CD4-positive, alpha-beta T cell (primary cell): Measurements from ENCODE around the gene SERPING1. TPM values are rescaled to one million over a fixed set of nuclear protein-coding genes. Genes with fewer than 3 reads are reported as not detected.

Experiments used
- ATAC-seq: fragments of 200-7000 bp; cut with Tn5 transposase; one replicate; pipeline ENCODE4 v1.10.0; 2022; ENCODE audit warnings: mild to moderate bottlenecking; ENCODE audit not compliant: poor library complexity
- CTCF ChIA-PET: fragments of 350-600 bp; sonication (Branson Sonifier 250); formaldehyde crosslinking; loops from one replicate; lab custom pipeline; 2021; ENCODE audit warnings: antibody characterized with exemption, inconsistent platforms; lab: Charles Lee
- POLR2A ChIA-PET: fragments of 350-600 bp; sonication (Branson Sonifier 250); formaldehyde crosslinking; loops from one replicate; lab custom pipeline; 2021; ENCODE audit warnings: antibody characterized with exemption, inconsistent platforms; lab: Charles Lee
- DNase-seq, 14 experiments: peaks; one replicate each; pipeline ENCODE4 v3.0.0-alpha.2; 2013 to 2020; ENCODE audit warnings: mixed read lengths in 2 of 14
- H3K27ac ChIP-seq, 2 donors: one replicate each; pipeline versions ENCODE4 v1.5.1 to v1.7.0; 2013; ENCODE audit warnings: low read length in 2 of 2, low read depth in 1 of 2, mild to moderate bottlenecking in 1 of 2
- H3K27me3 ChIP-seq, 2 experiments: 1 replicate in 1 of 2; 2 replicates in 1 of 2; pipeline versions ENCODE4 v1.6.1 to v1.7.0; 2013; ENCODE audit warnings: low read length in 2 of 2, control low read depth in 1 of 2, mild to moderate bottlenecking in 1 of 2, moderate library complexity in 1 of 2; ENCODE audit not compliant: insufficient read depth in 2 of 2, control insufficient read depth in 1 of 2
- H3K36me3 ChIP-seq: one replicate; pipeline ENCODE4 v1.6.1; 2013; ENCODE audit warnings: low read length, control low read depth; ENCODE audit not compliant: insufficient read depth
- H3K4me1 ChIP-seq: one replicate; pipeline ENCODE4 v1.6.1; 2013; ENCODE audit warnings: low read length, control low read depth; ENCODE audit not compliant: insufficient read depth
- H3K4me3 ChIP-seq: one replicate; pipeline ENCODE4 v1.5.1; 2013; ENCODE audit warnings: mild to moderate bottlenecking, low read length, moderate library complexity
- H3K9me3 ChIP-seq, 2 experiments: 1 replicate in 1 of 2; 2 replicates in 1 of 2; pipeline versions ENCODE4 v1.6.1 to v1.7.0; 2013; ENCODE audit warnings: low read length in 2 of 2, mild to moderate bottlenecking in 2 of 2, control low read depth in 1 of 2, moderate library complexity in 1 of 2; ENCODE audit not compliant: control insufficient read depth in 1 of 2, insufficient read depth in 1 of 2
- H3K27ac Mint-ChIP-seq: one replicate; pipeline ENCODE4 v1.8.0; 2020; ENCODE audit warnings: mixed read lengths
- H3K27me3 Mint-ChIP-seq: one replicate; pipeline ENCODE4 v1.8.0; 2021; ENCODE audit warnings: mixed read lengths
- H3K36me3 Mint-ChIP-seq: one replicate; pipeline ENCODE4 v1.8.0; 2021; ENCODE audit warnings: low read depth, mixed read lengths
- H3K4me1 Mint-ChIP-seq: one replicate; pipeline ENCODE4 v1.8.0; 2021; ENCODE audit warnings: low read depth, mixed read lengths
- H3K4me3 Mint-ChIP-seq: one replicate; pipeline ENCODE4 v1.8.0; 2020; ENCODE audit warnings: mild to moderate bottlenecking, mixed read lengths
- H3K9me3 Mint-ChIP-seq: one replicate; pipeline ENCODE4 v1.8.0; 2020; ENCODE audit warnings: mixed read lengths
- CTCF ChIP-seq: fragments of 200-600 bp; IDR thresholded peaks from one replicate; pipeline ENCODE4 v1.8.0; 2022; ENCODE audit warnings: antibody characterized with exemption, mild to moderate bottlenecking
- intact Hi-C, 2 experiments: fragments of 100-400 bp; cut with DNase I in 1 of 2; cut with micrococcal nuclease in 1 of 2; formaldehyde crosslinking; loops; one replicate each; pipeline versions ENCODE4 v1.15.1 to v1.9.0; 2023 to 2025; cut with DNase I, micrococcal nuclease
- total RNA-seq, 174 experiments: library from RNA in 2 of 174; stranded (reverse) in 2 of 174; gene quantifications; one replicate each; pipeline ENCODE4 v1.2.3 and lab custom pipeline; 2021 to 2026

SERPING1 gene
- total RNA-seq, 2 experiments from 2014 or later = 0.53 TPM; not detected in 1

GRCh38 chr11:57657194-57658022 is 59.9 kb downstream of the SERPING1 start, which contains the start of gene CLP1:
Gene CLP1 (plus strand): TSS chr11:57657762. CDS start chr11:57659477, 1,715 bp downstream.
- Histone ChIP-seq H3K9me3 (no peaks in the 10 kb centered on the region), H3K4me3 (peak within 1 kb of the TSS; percentile 93), H3K27ac (peak within 1 kb of the TSS; percentile 92 to 93), H3K36me3 (peaks cover 31% of the 10 kb centered on the region), H3K27me3 (no peaks in the 10 kb centered on the region), H3K4me1 (peaks cover 24% of the 10 kb centered on the region)
- Mint-ChIP-seq H3K36me3 (peaks cover 40% of the 10 kb centered on the region), H3K27ac (peak within 1 kb of the TSS; percentile 90), H3K27me3 (no peaks in the 10 kb centered on the region), H3K4me1 (peaks cover 24% of the 10 kb centered on the region), H3K4me3 (peak within 1 kb of the TSS; percentile 96), H3K9me3 (no peaks in the 10 kb centered on the region)
- DNase-seq = peak; percentile 94 to 100 (median 98)
- intact Hi-C loops = loop anchor here (1.0 to 5.0 kb wide), 6 partner anchors 9 to 330 kb away; partner anchors contain the start of genes SSRP1 (in 1 of the 2) and TIMM10 (in 1 of the 2)
- CTCF ChIA-PET = interaction anchor here (0.9 to 1.5 kb wide), 5 partner anchors 13 to 322 kb away, joined by 3 to 5 read pairs (median 3); partner anchors contain the start of genes SSRP1 and UBE2L6
- no peak for TF ChIP-seq CTCF
- POLR2A ChIA-PET = interaction anchor here (0.7 to 2.3 kb wide), 6 partner anchors 10 to 332 kb away, joined by 3 to 9 read pairs (median 4); partner anchors contain the start of genes MED19, SELENOH, TMX2 and TNKS1BP1
- peak; percentile 95 for ATAC-seq

GRCh38 chr11:57658023-57658361 is 60.5 kb downstream of the SERPING1 start:
- Mint-ChIP-seq H3K4me3 (peak overlapping the region; percentile 96), H3K36me3 (peaks cover 46% of the 10 kb centered on the region), H3K9me3 (no peaks in the 10 kb centered on the region), H3K27ac (peak overlapping the region; percentile 90), H3K4me1 (peaks cover 29% of the 10 kb centered on the region), H3K27me3 (no peaks in the 10 kb centered on the region)
- Histone ChIP-seq H3K4me1 (peaks cover 22% of the 10 kb centered on the region), H3K4me3 (peak overlapping the region; percentile 93), H3K27ac (peak overlapping the region; percentile 88 to 92), H3K9me3 (no peaks in the 10 kb centered on the region), H3K36me3 (peaks cover 37% of the 10 kb centered on the region), H3K27me3 (no peaks in the 10 kb centered on the region)
- DNase-seq (no peak), ATAC-seq (peak; percentile 44)
- ChIA-PET CTCF (interaction anchor here (0.9 to 1.5 kb wide), 3 partner anchors 90 to 323 kb away, joined by 3 to 4 read pairs (median 3); partner anchors contain the start of gene SSRP1), POLR2A (interaction anchor here (1.3 to 2.3 kb wide), 4 partner anchors 9 to 333 kb away, joined by 4 to 9 read pairs (median 6); partner anchors contain the start of genes MED19, SELENOH, TMX2 and TNKS1BP1)
- no peak for TF ChIP-seq CTCF
- intact Hi-C loops = loop anchor here (1.0 to 5.0 kb wide), 5 partner anchors 8 to 331 kb away; partner anchors contain the start of genes SSRP1 (in 1 of the 2) and TIMM10 (in 1 of the 2)

- peaks cover 46% of the 10 kb centered on the region for H3K36me3 Mint-ChIP-seq
- peaks cover 32% of the 10 kb centered on the region for H3K4me1 Mint-ChIP-seq
- H3K4me3 Mint-ChIP-seq = no peak overlapping the region
- no peaks in the 10 kb centered on the region for H3K27me3 ChIP-seq
- no peak for TF ChIP-seq CTCF
- ChIA-PET CTCF (interaction anchor here (1.2 kb wide), 1 partner anchor 91 kb away, joined by 4 read pairs; no protein-coding TSS in a partner anchor), POLR2A (interaction anchor here (1.2 kb wide), 1 partner anchor 9 kb away, joined by 3 read pairs; no protein-coding TSS in a partner anchor)
- peaks cover 38% of the 10 kb centered on the region for H3K36me3 ChIP-seq
- H3K27ac Mint-ChIP-seq = peak overlapping the region; percentile 30
- ATAC-seq (no peak), DNase-seq (no peak)
- intact Hi-C loops = loop anchor here (2.0 to 10.0 kb wide), 5 partner anchors 51 to 865 kb away; partner anchors contain the start of genes SSRP1 (in 1 of the 2) and TIMM10 (in 1 of the 2)
- H3K9me3 ChIP-seq = no peaks in the 10 kb centered on the region
- H3K4me3 ChIP-seq = no peak overlapping the region
- peaks cover 22% of the 10 kb centered on the region for H3K4me1 ChIP-seq
- no peak overlapping the region for H3K27ac ChIP-seq
- H3K27me3 Mint-ChIP-seq = no peaks in the 10 kb centered on the region
- H3K9me3 Mint-ChIP-seq = no peaks in the 10 kb centered on the region
These were observed 62.2 kb downstream of the SERPING1 start for GRCh38 chr11:57659669-57660068.
